GM19395 (cell line): Measurements from ENCODE around the gene KCNN1.
"Not testable (repeated sequence)": the region's sequence is repeated elsewhere in the genome, so short reads cannot be mapped to it uniquely, and the experiment has no call there.

ENCODE experiments used
- ATAC-seq: cut with Tn5 transposase; IDR thresholded peaks from one replicate; pipeline ENCODE4 v1.9.1; 2021; ENCODE audit warnings: mild to moderate bottlenecking, moderate library complexity; ENCODE audit not compliant: unreplicated experiment

Gene KCNN1

GRCh38 chr19:17999684-18000479 is 33.0 kb downstream of the KCNN1 start:
- no peak for ATAC-seq

GRCh38 chr19:18000480-18000914 is 33.6 kb downstream of the KCNN1 start:
- no peak for ATAC-seq

GRCh38 chr19:18000915-18001776 is 34.2 kb downstream of the KCNN1 start:
- peak; percentile 58 for ATAC-seq

- no peak for ATAC-seq
Observed at GRCh38 chr19:18001777-18002345, 35.0 kb downstream of the KCNN1 start.

GRCh38 chr19:18002347-18002850 is 35.5 kb downstream of the KCNN1 start:
- ATAC-seq: no peak

GRCh38 chr19:18005750-18006149 is 38.8 kb downstream of the KCNN1 start:
- not testable (repeated sequence) for ATAC-seq

- peak; percentile 62 for ATAC-seq
Observed at GRCh38 chr19:18007044-18007916, 40.4 kb downstream of the KCNN1 start.

- peak; percentile 46 for ATAC-seq
Observed at GRCh38 chr19:18007917-18008673, 41.2 kb downstream of the KCNN1 start, which contains the start of gene ARRDC2. TSS of gene ARRDC2 (plus strand) at chr19:18008170. CDS start at chr19:18008311, 141 bp downstream.

GRCh38 chr19:18008814-18009213 is 41.9 kb downstream of the KCNN1 start:
- no peak for ATAC-seq

- ATAC-seq: no peak
Observed at GRCh38 chr19:18009412-18010066, 42.6 kb downstream of the KCNN1 start.

GRCh38 chr19:18010149-18010548 is 43.2 kb downstream of the KCNN1 start:
- no peak for ATAC-seq

- no peak for ATAC-seq
Observed at GRCh38 chr19:18013210-18014111, 46.6 kb downstream of the KCNN1 start.

GRCh38 chr19:18014197-18014596 is 47.3 kb downstream of the KCNN1 start:
- ATAC-seq: no peak

- no peak for ATAC-seq
Observed at GRCh38 chr19:18016209-18016910, 49.5 kb downstream of the KCNN1 start.

GRCh38 chr19:18017275-18018083 is 50.6 kb downstream of the KCNN1 start:
- ATAC-seq: no peak
